Measurements from ENCODE around the gene COASY. TPM values are rescaled to one million over a fixed set of nuclear protein-coding genes. Genes with fewer than 3 reads are reported as not detected.

Gene COASY
- total and polyA plus RNA-seq, 2 of the 4 experiments (the other 2 are of a cell fraction) = 10.6 to 44.0 TPM

DNA sequence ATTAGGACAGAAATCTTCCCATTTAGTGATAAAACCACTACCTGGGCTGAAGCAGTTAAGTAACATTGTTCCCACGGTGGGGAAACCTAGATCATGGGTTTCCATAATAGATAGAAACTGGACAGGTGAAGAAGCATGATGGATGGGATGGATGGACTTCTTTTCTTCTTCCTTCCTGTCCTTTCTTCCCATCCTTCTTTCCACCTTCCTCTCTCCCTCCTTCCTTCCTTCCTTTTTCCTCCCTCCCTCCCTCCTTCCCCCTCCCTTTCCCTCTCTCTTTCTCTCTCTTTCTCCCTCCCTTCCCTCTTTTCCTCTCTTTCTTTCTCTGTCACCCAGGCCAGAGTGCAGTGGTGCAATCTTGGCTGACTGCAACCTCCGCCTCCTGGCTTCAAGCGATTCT lies 12.5 kb downstream of the COASY start:
- DNase-seq (no peak), ATAC-seq (ENCODE audit: low read depth) (no peak)
- H3K14ac ChIP-seq (replicated peaks; ENCODE audit: low read depth, low read length) = no peak overlapping the region
- no peak overlapping the region for H3K4me3 ChIP-seq (ENCODE audit: insufficient read depth, low read depth, low read length)
- H3K23ac ChIP-seq (ENCODE audit: low read depth, low read length) = no peak overlapping the region
- ChIA-PET CTCF (no interaction called here), POLR2A (ENCODE audit: unreplicated experiment) (no interaction called here)
- no peak overlapping the region for H3K4me2 ChIP-seq (ENCODE audit: low read depth, low read length)
- dilution Hi-C loops (cut with HindIII; ENCODE audit: low sequenced_read_pairs, unreplicated experiment) = no loop called here
- in situ Hi-C loops (cut with MboI; ENCODE audit: low sequenced_read_pairs) = no loop called here
- H2BK15ac ChIP-seq (ENCODE audit: low read depth, low read length) = no peak overlapping the region
- TF ChIP-seq, protein P1, sequence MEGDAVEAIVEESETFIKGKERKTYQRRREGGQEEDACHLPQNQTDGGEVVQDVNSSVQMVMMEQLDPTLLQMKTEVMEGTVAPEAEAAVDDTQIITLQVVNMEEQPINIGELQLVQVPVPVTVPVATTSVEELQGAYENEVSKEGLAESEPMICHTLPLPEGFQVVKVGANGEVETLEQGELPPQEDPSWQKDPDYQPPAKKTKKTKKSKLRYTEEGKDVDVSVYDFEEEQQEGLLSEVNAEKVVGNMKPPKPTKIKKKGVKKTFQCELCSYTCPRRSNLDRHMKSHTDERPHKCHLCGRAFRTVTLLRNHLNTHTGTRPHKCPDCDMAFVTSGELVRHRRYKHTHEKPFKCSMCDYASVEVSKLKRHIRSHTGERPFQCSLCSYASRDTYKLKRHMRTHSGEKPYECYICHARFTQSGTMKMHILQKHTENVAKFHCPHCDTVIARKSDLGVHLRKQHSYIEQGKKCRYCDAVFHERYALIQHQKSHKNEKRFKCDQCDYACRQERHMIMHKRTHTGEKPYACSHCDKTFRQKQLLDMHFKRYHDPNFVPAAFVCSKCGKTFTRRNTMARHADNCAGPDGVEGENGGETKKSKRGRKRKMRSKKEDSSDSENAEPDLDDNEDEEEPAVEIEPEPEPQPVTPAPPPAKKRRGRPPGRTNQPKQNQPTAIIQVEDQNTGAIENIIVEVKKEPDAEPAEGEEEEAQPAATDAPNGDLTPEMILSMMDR (conservative IDR thresholded peaks at IDR 0.05; ENCODE audit: low read depth, low read length) = no peak
- TF ChIP-seq MAFK (IDR thresholded peaks at IDR 0.05; ENCODE audit: low read depth, low read length) (no peak), CEBPB (IDR thresholded peaks at IDR 0.05; ENCODE audit: low read depth, low read length) (no peak), RFX5 (IDR thresholded peaks at IDR 0.05; ENCODE audit: low read depth, low read length) (no peak), RCOR1 (IDR thresholded peaks at IDR 0.05; ENCODE audit: insufficient replicate concordance, low read length) (no peak), SMC3 (IDR thresholded peaks at IDR 0.05; ENCODE audit: low read depth, low read length) (no peak), BHLHE40 (IDR thresholded peaks at IDR 0.05; ENCODE audit: low read depth, low read length) (no peak), FOS (IDR thresholded peaks at IDR 0.05; ENCODE audit: low read depth, low read length) (no peak)
- TF ChIP-seq, protein P2, sequence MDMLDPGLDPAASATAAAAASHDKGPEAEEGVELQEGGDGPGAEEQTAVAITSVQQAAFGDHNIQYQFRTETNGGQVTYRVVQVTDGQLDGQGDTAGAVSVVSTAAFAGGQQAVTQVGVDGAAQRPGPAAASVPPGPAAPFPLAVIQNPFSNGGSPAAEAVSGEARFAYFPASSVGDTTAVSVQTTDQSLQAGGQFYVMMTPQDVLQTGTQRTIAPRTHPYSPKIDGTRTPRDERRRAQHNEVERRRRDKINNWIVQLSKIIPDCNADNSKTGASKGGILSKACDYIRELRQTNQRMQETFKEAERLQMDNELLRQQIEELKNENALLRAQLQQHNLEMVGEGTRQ (IDR thresholded peaks at IDR 0.05; ENCODE audit: low read depth, low read length) = no peak
- no peak overlapping the region for H3K18ac ChIP-seq (ENCODE audit: low read depth, low read length)
- H3K9me1 ChIP-seq (ENCODE audit: insufficient read depth, low read length) = no peaks in the 10 kb centered on the region
- no peak overlapping the region for H4K91ac ChIP-seq (ENCODE audit: insufficient read depth, low read depth, low read length)
- peaks cover 38 to 77% of the 10 kb centered on the region in 2 experiments; a peak in 3 of 4 replicates for H3K79me1 ChIP-seq (ENCODE audit: low read depth in 1 of 2, low read length in 2 of 2)
- H2BK5ac ChIP-seq (ENCODE audit: low read depth, low read length, poor library complexity, severe bottlenecking) = no peak overlapping the region
- H3K36me3 ChIP-seq (ENCODE audit: control insufficient read depth, insufficient read depth, low read length) = peaks cover 40% of the 10 kb centered on the region
- H4K20me1 ChIP-seq (ENCODE audit: insufficient read depth, low read length) = peaks cover 8% of the 10 kb centered on the region; the same call in 1 of the 2 replicates
- H2BK120ac ChIP-seq (ENCODE audit: low read depth, low read length) = no peak overlapping the region
- H4K5ac ChIP-seq (ENCODE audit: low read depth, low read length) = no peak overlapping the region
- no peak overlapping the region for H3K27ac ChIP-seq (ENCODE audit: insufficient read depth, low read length)
- no peaks in the 10 kb centered on the region for H3K9me3 ChIP-seq (ENCODE audit: control insufficient read depth, insufficient read depth, low read length)
- no peak overlapping the region for H3K9ac ChIP-seq (ENCODE audit: low read depth, low read length)
- BruUV-seq (replicated peaks) = no TSS peak
- no peaks in the 10 kb centered on the region for H3K27me3 ChIP-seq (ENCODE audit: control insufficient read depth, insufficient read depth, low read length)
- peaks cover 5% of the 10 kb centered on the region for H3K4me1 ChIP-seq (ENCODE audit: control insufficient read depth, insufficient read depth, low read length)
- WGBS, 2 experiments (ENCODE audit: extremely low coverage in 2 of 2, insufficient read length in 1 of 2) = no CpG with 5 or more reads among the region's 3 CpGs
- no peak overlapping the region for H3K4ac ChIP-seq (ENCODE audit: low read depth, low read length)
- no peak overlapping the region for H2AFZ ChIP-seq (replicated peaks; ENCODE audit: low read length, poor library complexity)
- no peak overlapping the region for H3K56ac ChIP-seq (ENCODE audit: extremely low read depth, insufficient read depth, low read length)
- H2BK20ac ChIP-seq (ENCODE audit: low read depth, low read length) = no peak overlapping the region
- intact Hi-C loops (cut with micrococcal nuclease) = no loop called here
- H2AK5ac ChIP-seq (ENCODE audit: low read depth, low read length) = no peak overlapping the region
- no peak overlapping the region for H4K8ac ChIP-seq (ENCODE audit: low read depth in 2 of 2, low read length in 2 of 2)
- H2AK9ac ChIP-seq (replicated peaks; ENCODE audit: low read depth, low read length, poor library complexity) = no peak overlapping the region

Measured in IMR-90 (cell line).